ENCODE measurements around the gene CBY2. TPM values are rescaled to one million over a fixed set of nuclear protein-coding genes. Genes with fewer than 3 reads are reported as not detected.

The CBY2 gene
- total and polyA plus RNA-seq, 4 donors: not detected

GRCh38 chr13:45748941-45749759, 47.0 kb downstream of the CBY2 start:
- peaks cover 0 to 3% (median 0%) of the 10 kb centered on the region in 3 donors for H3K27me3 ChIP-seq (ENCODE audit: control insufficient read depth in 3 of 3, insufficient read depth in 3 of 3, low read length in 2 of 3)
- WGBS, 2 donors: 58 to 75% methylated on average over 13 of the region's 13 CpGs
- no peaks in the 10 kb centered on the region for H3K9me3 ChIP-seq (ENCODE audit: control insufficient read depth in 4 of 4, insufficient read depth in 3 of 4, low read length in 3 of 4)
- no peak overlapping the region for H3K27ac ChIP-seq (ENCODE audit: low read depth in 1 of 2, low read length in 1 of 2)
- DNase-seq: peak in 2 of 3 donors; percentile 21 to 43
- no peaks in the 10 kb centered on the region for H3K36me3 ChIP-seq (ENCODE audit: control insufficient read depth in 4 of 4, insufficient read depth in 4 of 4, low read length in 4 of 4)
- no peak overlapping the region for H3K9ac ChIP-seq (ENCODE audit: insufficient read depth in 1 of 2, low read length in 2 of 2)
- TF ChIP-seq, protein P1, sequence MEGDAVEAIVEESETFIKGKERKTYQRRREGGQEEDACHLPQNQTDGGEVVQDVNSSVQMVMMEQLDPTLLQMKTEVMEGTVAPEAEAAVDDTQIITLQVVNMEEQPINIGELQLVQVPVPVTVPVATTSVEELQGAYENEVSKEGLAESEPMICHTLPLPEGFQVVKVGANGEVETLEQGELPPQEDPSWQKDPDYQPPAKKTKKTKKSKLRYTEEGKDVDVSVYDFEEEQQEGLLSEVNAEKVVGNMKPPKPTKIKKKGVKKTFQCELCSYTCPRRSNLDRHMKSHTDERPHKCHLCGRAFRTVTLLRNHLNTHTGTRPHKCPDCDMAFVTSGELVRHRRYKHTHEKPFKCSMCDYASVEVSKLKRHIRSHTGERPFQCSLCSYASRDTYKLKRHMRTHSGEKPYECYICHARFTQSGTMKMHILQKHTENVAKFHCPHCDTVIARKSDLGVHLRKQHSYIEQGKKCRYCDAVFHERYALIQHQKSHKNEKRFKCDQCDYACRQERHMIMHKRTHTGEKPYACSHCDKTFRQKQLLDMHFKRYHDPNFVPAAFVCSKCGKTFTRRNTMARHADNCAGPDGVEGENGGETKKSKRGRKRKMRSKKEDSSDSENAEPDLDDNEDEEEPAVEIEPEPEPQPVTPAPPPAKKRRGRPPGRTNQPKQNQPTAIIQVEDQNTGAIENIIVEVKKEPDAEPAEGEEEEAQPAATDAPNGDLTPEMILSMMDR (IDR thresholded peaks at IDR 0.05; ENCODE audit: control extremely low read depth, extremely low read depth): no peak
- peaks cover 0 to 7% (median 0%) of the 10 kb centered on the region in 5 donors for H3K4me1 ChIP-seq (ENCODE audit: control insufficient read depth in 5 of 5, insufficient read depth in 5 of 5, low read length in 5 of 5)
- no peak overlapping the region for H3K4me3 ChIP-seq
- no peak for ATAC-seq (ENCODE audit: insufficient read depth, low FRiP score)

DNA sequence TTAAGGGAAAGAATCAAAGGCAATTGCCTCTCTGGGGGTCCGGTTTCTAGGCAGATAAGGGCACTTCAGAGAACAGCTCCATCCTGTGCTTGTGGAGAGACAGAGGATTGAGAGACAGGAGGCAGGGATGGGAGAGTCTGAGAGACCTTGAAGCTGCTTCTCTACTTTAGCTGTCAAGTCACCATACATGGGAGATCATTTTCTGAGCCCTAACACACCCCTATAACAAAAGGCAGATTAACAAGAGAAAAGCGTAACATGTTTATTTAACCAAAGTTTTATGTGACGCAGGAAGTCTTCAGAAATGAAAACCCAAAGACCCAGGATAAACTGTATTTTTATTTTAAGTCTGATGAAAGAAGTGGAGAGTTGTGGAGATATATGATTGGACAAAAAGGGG, 48.4 kb downstream of the CBY2 start:
- no peak overlapping the region for H3K9ac ChIP-seq (ENCODE audit: insufficient read depth in 1 of 2, low read length in 2 of 2)
- no peaks in the 10 kb centered on the region for H3K9me3 ChIP-seq (ENCODE audit: control insufficient read depth in 4 of 4, insufficient read depth in 3 of 4, low read length in 3 of 4)
- DNase-seq: no peak
- WGBS, 2 donors: 88% methylated on average over 3 of the region's 3 CpGs
- H3K27me3 ChIP-seq (ENCODE audit: control insufficient read depth in 3 of 3, insufficient read depth in 3 of 3, low read length in 2 of 3): peaks cover 0 to 3% (median 0%) of the 10 kb centered on the region in 3 donors
- no peak overlapping the region for H3K4me3 ChIP-seq
- TF ChIP-seq, protein P1 (IDR thresholded peaks at IDR 0.05; ENCODE audit: control extremely low read depth, extremely low read depth): no peak
- H3K4me1 ChIP-seq (ENCODE audit: control insufficient read depth in 5 of 5, insufficient read depth in 5 of 5, low read length in 5 of 5): peaks cover 0 to 7% (median 0%) of the 10 kb centered on the region in 5 donors
- no peak for ATAC-seq (ENCODE audit: insufficient read depth, low FRiP score)
- H3K27ac ChIP-seq (ENCODE audit: low read depth in 1 of 2, low read length in 1 of 2): no peak overlapping the region
- no peaks in the 10 kb centered on the region for H3K36me3 ChIP-seq (ENCODE audit: control insufficient read depth in 4 of 4, insufficient read depth in 4 of 4, low read length in 4 of 4)

- Histone ChIP-seq H3K27ac (ENCODE audit: low read depth in 1 of 2, low read length in 1 of 2) (no peak overlapping the region), H3K9ac (ENCODE audit: insufficient read depth in 1 of 2, low read length in 2 of 2) (no peak overlapping the region), H3K36me3 (ENCODE audit: control insufficient read depth in 4 of 4, insufficient read depth in 4 of 4, low read length in 4 of 4) (no peaks in the 10 kb centered on the region), H3K4me3 (no peak overlapping the region), H3K27me3 (ENCODE audit: control insufficient read depth in 3 of 3, insufficient read depth in 3 of 3, low read length in 2 of 3) (peaks cover 0 to 3% (median 0%) of the 10 kb centered on the region in 3 donors), H3K4me1 (ENCODE audit: control insufficient read depth in 5 of 5, insufficient read depth in 5 of 5, low read length in 5 of 5) (peaks cover 0 to 7% (median 0%) of the 10 kb centered on the region in 5 donors), H3K9me3 (ENCODE audit: control insufficient read depth in 4 of 4, insufficient read depth in 3 of 4, low read length in 3 of 4) (no peaks in the 10 kb centered on the region)
- ATAC-seq (ENCODE audit: insufficient read depth, low FRiP score): no peak
- DNase-seq: no peak
- TF ChIP-seq, protein P1 (IDR thresholded peaks at IDR 0.05; ENCODE audit: control extremely low read depth, extremely low read depth): no peak
Measured at GRCh38 chr13:45751885-45752284, 49.8 kb downstream of the CBY2 start.
